Left lung (tissue), 10 donors: Measurements from ENCODE around the gene MREG. TPM values are rescaled to one million over a fixed set of nuclear protein-coding genes. Genes with fewer than 3 reads are reported as not detected.

Source experiments
- ATAC-seq: fragments of 200-7000 bp; cut with Tn5 transposase; one replicate; pipeline ENCODE4 v1.9.1; 2020; ENCODE audit warnings: moderate library complexity
- DNase-seq, 4 donors: peaks; one replicate each; pipeline ENCODE4 v3.0.0-alpha.2; 2013 to 2020
- H3K27ac ChIP-seq, 2 donors: fragments of 200-600 bp; sonication (generic) in 1 of 2; one replicate each; pipeline versions ENCODE4 v1.5.0 to v1.8.0; 2020 to 2021
- H3K27me3 ChIP-seq, 2 donors: fragments of 200-600 bp; sonication (generic) in 1 of 2; one replicate each; pipeline versions ENCODE4 v1.5.0 to v1.8.0; 2020 to 2021
- H3K36me3 ChIP-seq, 2 donors: fragments of 200-600 bp; sonication (generic) in 1 of 2; one replicate each; pipeline versions ENCODE4 v1.5.0 to v1.8.0; 2020 to 2021
- H3K4me1 ChIP-seq, 2 donors: fragments of 200-600 bp; one replicate each; pipeline ENCODE4 v1.8.0; 2021
- H3K4me3 ChIP-seq, 2 donors: fragments of 200-600 bp; sonication (generic) in 1 of 2; one replicate each; pipeline versions ENCODE4 v1.5.0 to v1.8.0; 2020 to 2021; ENCODE audit warnings: mild to moderate bottlenecking in 1 of 2
- H3K9me3 ChIP-seq, 2 donors: fragments of 200-600 bp; sonication (generic) in 1 of 2; one replicate each; pipeline versions ENCODE4 v1.5.0 to v1.8.0; 2020 to 2021
- intact Hi-C, 2 donors: fragments of 100-400 bp; cut with DNase I; formaldehyde crosslinking; loops; one replicate each; pipeline versions ENCODE4 v1.11.2 to v1.14.2; 2022
- polyA plus RNA-seq, 6 donors: library from polyadenylated mRNA; unstranded; fragments of 120-200 nt; gene quantifications; one replicate each; pipeline ENCODE4 v1.2.1, GENCODE V29; 2013; ENCODE audit not compliant: insufficient read length in 6 of 6
- total RNA-seq, 2 donors: library from RNA; stranded (reverse); fragmentation: NEBNext Ultra II Directional; extraction: Animal tissue kit (Norgen Biotek cat#: 25700); gene quantifications; one replicate each; pipeline ENCODE4 v1.2.1, GENCODE V29; 2021
- TF ChIP-seq, protein P1 (sequence below), 2 donors: fragments of 200-600 bp; sonication (generic) in 1 of 2; IDR thresholded peaks; one replicate each; pipeline versions ENCODE4 v1.5.0 to v1.8.0; 2021; ENCODE audit warnings: antibody characterized with exemption in 2 of 2
- donor health status: DM: no; HTN: yes; CAD: no.
- donor health status: DM: no; HTN: no; CAD: no.

MREG gene
- total and polyA plus RNA-seq, 8 donors, result 12.0 to 17.1 (median 15.0) TPM

DNA sequence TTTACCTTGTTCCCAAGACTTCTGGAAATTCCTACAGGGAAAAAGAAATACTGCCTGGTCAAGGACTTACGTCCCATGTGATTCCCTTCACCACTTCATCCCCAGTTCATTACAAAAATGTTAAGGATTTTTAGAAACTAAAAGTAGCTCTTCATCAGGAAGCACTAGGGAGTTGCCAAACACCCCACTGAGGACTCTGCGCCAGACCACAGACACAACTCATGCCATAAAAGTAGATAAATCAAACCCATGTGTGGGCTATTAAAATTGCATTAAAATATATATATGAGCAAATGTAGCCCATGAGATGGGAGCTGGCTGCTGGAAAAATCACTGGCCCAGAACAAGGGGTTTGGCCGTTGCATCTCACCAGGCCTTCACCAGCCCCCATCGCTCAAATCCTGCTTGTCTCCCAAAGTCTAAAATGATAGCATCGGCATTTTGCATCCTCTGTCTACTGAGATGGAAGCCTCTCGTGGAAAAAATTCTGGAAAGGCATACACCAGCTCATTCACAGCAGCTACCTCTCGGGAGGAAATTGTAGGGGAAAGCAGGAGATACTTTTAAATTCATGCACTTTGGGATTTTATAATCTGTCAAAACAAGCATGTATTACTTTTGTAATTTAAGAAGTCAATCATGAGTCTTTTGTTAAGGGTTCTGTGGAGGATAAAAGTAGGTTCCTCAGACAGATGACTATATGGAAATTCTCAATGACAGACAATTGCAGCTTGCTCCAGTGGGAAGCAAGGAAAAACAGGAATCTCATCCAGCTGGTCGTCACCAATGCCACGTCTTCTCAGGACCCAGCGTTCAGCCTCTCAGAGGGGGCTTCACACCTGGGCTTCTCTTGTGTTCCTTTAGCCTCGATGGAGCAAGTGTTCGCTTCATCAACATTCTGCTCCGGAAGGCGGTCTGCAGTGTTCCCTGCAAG lies 113.9 kb downstream of the MREG start:
- peaks cover 13 to 27% of the 10 kb centered on the region in 2 donors for H3K4me1 ChIP-seq
- ATAC-seq, result peak; percentile 37

DNA sequence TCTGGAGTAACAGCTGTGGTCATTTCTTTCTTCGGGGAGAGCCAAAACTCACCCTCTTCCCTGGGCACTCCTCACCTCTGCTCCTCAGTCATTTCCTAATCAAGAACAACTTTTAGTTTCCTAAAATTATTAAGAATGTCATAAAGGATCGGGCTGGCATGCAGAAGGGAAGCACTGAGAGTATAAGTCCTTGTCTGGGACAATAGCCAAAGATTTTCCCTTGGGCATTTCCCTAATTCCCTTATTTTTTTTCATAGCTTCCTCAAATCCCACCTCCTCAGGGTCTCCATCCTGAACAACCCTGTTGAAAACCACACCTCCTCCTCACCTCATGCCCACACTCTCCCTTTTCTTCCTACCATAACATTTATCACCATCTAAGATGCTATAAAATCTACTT lies 115.0 kb downstream of the MREG start:
- intact Hi-C loops, result no loop called here
- H3K9me3 ChIP-seq, result no peaks in the 10 kb centered on the region
- H3K27ac ChIP-seq, result no peak overlapping the region
- ATAC-seq, result no peak
- H3K27me3 ChIP-seq, result no peaks in the 10 kb centered on the region
- no peak for DNase-seq
- no peaks in the 10 kb centered on the region for H3K36me3 ChIP-seq
- TF ChIP-seq, protein P1, sequence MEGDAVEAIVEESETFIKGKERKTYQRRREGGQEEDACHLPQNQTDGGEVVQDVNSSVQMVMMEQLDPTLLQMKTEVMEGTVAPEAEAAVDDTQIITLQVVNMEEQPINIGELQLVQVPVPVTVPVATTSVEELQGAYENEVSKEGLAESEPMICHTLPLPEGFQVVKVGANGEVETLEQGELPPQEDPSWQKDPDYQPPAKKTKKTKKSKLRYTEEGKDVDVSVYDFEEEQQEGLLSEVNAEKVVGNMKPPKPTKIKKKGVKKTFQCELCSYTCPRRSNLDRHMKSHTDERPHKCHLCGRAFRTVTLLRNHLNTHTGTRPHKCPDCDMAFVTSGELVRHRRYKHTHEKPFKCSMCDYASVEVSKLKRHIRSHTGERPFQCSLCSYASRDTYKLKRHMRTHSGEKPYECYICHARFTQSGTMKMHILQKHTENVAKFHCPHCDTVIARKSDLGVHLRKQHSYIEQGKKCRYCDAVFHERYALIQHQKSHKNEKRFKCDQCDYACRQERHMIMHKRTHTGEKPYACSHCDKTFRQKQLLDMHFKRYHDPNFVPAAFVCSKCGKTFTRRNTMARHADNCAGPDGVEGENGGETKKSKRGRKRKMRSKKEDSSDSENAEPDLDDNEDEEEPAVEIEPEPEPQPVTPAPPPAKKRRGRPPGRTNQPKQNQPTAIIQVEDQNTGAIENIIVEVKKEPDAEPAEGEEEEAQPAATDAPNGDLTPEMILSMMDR (IDR thresholded peaks at IDR 0.05), result no peak
- peaks cover 13 to 27% of the 10 kb centered on the region in 2 donors for H3K4me1 ChIP-seq
- H3K4me3 ChIP-seq, result no peak overlapping the region

More for the DNA sequence above, 113.9 kb downstream of the MREG start:
- Histone ChIP-seq H3K4me3 (no peak overlapping the region), H3K27me3 (no peaks in the 10 kb centered on the region), H3K36me3 (no peaks in the 10 kb centered on the region), H3K27ac (peak overlapping the region in 1 of 2 donors; percentile 50), H3K9me3 (no peaks in the 10 kb centered on the region)
- TF ChIP-seq, protein P1 (IDR thresholded peaks at IDR 0.05), result no peak
- peak in 1 of 4 donors; percentile 36 for DNase-seq
- intact Hi-C loops, result no loop called here

DNA sequence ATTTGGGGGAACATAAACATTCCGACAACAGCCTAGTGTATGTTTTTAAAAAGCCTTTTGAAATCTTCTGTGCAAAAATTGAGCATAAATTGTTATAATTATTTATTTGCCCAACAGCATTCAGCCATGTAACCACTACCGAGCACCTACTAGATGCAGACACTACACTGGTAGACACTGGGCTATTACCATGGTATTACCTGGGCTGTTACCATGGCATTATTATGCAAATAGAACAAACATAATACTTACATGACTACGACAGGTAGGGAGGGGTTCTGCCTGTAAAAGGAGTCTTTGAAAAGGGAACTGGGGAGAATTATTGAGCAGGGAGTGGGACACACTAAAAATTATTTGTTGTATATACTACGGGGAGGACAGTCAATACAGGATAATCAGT lies 116.4 kb downstream of the MREG start:
- no peak for DNase-seq
- Histone ChIP-seq H3K27me3 (no peaks in the 10 kb centered on the region), H3K9me3 (no peaks in the 10 kb centered on the region), H3K36me3 (no peaks in the 10 kb centered on the region), H3K4me3 (no peak overlapping the region), H3K27ac (no peak overlapping the region), H3K4me1 (peaks cover 13 to 24% of the 10 kb centered on the region in 2 donors)
- no peak for ATAC-seq
- TF ChIP-seq, protein P1 (IDR thresholded peaks at IDR 0.05), result no peak
- intact Hi-C loops, result no loop called here

DNA sequence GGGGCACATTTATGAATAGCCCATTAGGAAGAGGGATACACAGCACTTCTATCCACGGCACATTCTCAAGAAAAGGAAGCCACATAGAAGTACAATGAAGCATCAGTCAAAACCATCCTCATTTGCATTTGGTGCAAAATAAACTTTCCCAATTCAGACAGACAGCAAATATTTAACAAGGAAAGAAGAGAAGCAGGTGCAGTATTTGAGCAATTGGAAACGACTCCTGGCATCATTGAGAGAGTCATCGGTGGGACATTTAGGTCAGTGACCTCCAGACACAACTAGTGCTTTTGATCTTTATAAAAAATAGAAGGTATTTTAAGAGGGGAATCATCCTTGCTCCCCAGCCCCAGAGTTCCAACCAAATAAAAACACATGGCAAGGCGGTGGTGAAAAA lies 118.0 kb downstream of the MREG start:
- ATAC-seq (no peak), DNase-seq (no peak)
- peaks cover 10 to 13% of the 10 kb centered on the region in 2 donors for H3K4me1 ChIP-seq
- intact Hi-C loops, result no loop called here
- no peaks in the 10 kb centered on the region for H3K36me3 ChIP-seq
- TF ChIP-seq, protein P1 (IDR thresholded peaks at IDR 0.05), result no peak
- H3K4me3 ChIP-seq, result no peak overlapping the region
- no peaks in the 10 kb centered on the region for H3K27me3 ChIP-seq
- no peaks in the 10 kb centered on the region for H3K9me3 ChIP-seq
- no peak overlapping the region for H3K27ac ChIP-seq

Other genes with a start within 250 kb of the MREG start
- 10 to 100 TPM; 13.4 to 17.3 TPM for gene PECR, start 68.3 kb upstream of the MREG start, total RNA-seq
- 10 to 100 TPM in 5 of 6 donors, 1 to 10 TPM in 1; 9.8 to 12.9 (median 10.5) TPM for gene PECR, start 68.3 kb upstream of the MREG start, polyA plus RNA-seq
- 1 to 10 TPM; 1.5 to 1.8 TPM for gene TMEM169, start 68.4 kb upstream of the MREG start, total RNA-seq
- 1 to 10 TPM in 5 of 6 donors, under 1 TPM in 1; 0.66 to 1.3 (median 1.1) TPM for gene TMEM169, start 68.4 kb upstream of the MREG start, polyA plus RNA-seq
- gene XRCC5, start 95.8 kb upstream of the MREG start, total RNA-seq, result 100 to 1,000 TPM; 212 to 251 TPM
- 100 to 1,000 TPM; 255 to 302 (median 275) TPM for gene XRCC5, start 95.8 kb upstream of the MREG start, polyA plus RNA-seq